GM19455 (cell line): ENCODE data around the gene RPH3AL.

ENCODE experiments used
- ATAC-seq: cut with Tn5 transposase; IDR thresholded peaks from one replicate; pipeline ENCODE4 v1.9.1; 2021; ENCODE audit not compliant: unreplicated experiment

RPH3AL gene

DNA sequence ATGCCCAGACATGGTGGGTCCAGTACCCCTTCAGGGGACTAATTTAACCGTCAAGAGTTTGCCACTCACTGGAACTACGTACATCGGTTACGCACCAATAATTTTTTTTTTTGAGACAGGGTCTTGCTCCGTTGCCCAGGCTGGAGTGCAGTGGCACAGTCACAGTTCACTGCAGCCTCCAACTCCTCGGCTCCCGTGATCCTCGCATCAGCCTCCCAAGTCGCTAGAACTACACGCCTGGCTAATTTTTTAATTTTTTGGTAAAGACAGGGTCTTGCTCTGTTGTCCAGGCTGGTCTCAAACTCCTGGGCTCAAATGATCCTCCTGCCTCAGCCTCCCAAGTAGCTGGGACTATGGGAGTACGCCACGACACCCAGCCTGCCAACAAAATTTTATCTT, 15.6 kb downstream of the RPH3AL start:
- no peak for ATAC-seq

DNA sequence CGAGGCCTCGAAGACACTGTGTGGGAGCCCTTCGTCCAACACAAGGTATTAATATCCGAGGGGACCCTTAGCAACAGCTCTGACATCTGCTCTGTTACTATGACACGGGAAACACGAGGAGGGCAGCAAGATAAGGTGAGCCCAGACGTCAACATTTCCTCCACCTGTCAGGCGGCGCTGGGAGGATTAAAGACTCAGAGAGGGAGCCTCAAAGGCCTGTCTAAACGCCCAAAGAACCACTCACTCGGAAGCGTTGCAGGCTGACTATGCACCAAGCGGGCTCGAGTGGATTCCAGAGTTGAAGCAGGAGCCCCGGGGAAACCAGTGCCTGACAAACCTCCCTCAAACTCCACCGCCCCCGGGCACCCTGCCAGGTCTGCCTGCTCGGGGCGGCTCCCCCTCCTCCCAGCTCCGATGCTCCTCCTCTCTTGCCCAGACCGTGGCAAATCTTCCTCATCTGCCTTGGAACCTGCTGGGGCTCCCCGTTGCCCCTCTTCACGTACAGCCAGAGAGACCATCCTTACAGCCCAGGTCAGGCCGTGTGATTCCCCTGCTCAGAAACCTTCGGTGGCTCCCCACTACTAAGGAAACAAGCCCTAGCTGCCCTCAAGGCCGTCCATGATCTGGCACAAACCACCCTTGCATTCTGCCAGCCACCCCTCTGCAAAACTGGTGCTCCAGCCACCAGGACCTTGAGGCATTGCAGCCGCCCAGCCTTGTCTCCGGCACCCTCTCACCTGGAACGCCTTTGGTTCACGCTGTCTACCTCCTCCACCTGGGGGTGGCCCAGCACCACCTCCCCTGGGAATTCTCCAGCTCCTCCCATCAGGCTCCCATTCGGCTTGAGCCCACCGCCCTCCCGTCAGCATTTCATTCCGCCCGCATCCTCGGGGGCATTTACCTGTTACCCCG, 16.2 kb downstream of the RPH3AL start:
- ATAC-seq = no peak

DNA sequence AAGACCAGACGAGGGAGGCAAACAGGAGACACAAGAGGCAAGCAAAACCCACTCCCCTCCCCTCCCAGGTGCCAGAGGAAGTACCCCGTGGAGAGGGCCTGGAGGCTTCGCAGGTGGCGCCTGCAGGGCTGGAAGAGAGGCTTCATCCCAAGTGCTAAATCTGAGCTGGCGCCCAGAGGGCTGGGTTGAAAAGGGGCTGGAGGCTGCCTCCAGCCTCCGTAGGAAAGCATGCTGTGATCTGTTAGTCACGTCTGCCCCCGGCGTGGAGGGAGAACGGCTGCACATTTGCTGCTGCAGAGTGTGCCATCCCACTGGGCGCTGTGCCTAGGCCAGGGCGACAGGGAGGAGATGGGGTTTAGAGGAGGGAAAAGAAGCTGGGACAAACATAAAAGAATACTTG, 16.9 kb downstream of the RPH3AL start:
- no peak for ATAC-seq

DNA sequence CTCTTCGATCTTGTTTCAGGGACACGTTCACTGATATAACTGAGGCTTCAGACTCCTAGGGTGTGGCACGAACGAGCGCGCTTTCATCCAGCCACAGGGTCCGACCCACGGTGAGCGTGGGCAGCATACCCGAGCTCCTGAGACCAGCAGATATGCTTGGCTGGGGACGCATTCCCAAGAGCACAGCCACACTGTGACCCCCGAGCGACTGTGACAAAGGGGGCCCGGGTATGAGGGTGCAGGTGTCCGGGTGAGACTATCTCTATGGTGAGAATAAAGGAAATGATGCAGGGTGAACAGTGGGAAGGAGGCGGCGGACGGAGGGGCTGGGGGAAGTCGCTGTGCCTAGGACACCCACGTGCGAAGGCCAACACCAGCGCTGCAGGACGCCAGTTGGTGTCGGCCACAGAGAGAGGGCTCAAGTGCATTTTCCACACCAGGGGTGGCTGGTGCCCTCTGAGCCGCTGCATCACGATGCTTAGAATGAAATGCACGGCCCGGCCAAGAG, 17.6 kb downstream of the RPH3AL start:
- no peak for ATAC-seq

DNA sequence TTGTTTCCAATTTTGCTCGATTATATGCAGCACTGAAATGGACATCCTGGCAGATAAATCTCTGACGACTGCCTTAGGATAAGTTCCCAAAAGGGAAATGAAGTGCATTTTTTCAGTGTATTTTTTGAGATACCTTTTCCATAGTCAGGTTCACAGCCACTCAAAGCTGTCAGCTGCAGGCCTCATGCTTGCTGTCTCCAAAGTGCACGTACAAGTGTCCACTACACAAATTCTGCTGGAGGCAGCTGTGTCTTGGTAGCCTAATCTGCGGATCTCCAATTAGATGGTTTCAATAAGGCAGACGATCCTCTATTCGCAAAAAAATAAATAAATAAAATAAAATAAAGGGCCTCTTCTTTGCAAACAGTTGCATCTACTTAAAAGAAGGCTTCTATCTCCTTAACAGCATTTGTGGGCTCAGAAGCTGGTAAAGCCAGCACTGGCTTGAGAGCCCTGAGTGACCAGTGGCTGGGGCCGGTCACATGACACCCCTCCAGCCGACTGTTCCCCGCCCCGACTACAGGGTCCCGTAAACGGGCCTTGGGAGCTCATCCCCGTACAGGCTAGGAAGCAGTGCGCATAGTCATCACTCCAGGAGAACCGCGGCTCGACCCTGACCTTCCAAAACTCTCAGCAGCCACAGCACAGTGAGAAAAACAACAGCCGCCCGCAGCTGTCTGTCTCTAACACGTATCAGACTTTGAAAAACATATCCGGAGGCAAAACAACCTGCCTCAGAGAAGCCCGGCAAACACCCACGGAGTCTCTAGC, 18.8 kb downstream of the RPH3AL start:
- no peak for ATAC-seq

DNA sequence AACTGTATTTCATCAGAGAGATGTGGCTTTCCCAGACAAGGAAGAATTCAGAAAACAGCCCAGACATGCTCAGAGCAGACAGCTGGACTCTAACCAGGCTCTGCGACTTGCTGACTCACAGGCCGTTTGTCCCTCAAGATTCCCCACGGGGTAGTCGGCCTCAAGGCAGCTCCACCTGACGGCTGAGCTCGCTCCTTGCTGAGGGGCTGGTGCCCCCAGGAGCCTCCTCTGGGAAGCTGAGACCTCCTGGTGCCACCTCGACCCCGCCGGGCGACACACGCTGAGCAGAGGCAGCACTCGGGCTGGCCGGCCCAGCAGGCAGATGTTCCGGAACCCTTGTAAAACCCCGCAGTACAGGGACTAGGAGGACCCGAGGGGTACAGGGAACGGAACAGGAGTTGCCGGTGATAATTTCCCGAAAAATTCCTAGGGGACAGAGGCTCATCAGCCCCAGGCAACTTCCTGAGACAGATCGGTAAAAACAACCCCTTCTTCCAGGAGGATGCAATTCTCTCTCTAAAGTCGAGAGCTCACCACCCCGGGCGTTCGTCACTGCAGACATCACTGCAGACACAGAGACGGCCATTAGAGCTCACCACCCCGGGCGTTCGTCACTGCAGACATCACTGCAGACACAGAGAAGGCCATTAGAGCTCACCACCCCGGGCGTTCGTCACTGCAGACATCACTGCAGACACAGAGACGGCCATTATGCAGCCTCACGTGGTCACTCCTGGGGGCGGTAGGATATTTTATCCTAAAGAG, 19.9 kb downstream of the RPH3AL start:
- no peak for ATAC-seq

DNA sequence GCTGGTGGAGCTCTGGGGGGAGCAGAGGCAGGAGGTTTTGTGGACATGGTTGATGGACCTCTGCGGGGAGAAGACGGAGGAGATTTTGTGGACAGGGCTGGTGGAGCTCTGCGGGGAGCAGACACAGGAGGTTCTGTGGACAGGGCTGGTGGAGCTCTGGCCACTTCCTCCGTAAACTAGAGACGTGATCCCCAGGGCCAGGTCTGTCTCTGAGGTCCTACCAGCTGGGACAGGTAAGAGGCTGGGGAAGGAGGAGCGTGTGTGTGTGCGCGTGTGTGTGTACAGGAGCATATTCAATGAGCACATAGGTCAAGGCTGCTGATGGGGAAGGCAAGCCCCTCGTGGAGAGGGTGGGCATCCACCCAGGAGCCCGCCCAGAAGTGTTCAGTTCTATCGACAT, 20.6 kb downstream of the RPH3AL start:
- no peak for ATAC-seq

DNA sequence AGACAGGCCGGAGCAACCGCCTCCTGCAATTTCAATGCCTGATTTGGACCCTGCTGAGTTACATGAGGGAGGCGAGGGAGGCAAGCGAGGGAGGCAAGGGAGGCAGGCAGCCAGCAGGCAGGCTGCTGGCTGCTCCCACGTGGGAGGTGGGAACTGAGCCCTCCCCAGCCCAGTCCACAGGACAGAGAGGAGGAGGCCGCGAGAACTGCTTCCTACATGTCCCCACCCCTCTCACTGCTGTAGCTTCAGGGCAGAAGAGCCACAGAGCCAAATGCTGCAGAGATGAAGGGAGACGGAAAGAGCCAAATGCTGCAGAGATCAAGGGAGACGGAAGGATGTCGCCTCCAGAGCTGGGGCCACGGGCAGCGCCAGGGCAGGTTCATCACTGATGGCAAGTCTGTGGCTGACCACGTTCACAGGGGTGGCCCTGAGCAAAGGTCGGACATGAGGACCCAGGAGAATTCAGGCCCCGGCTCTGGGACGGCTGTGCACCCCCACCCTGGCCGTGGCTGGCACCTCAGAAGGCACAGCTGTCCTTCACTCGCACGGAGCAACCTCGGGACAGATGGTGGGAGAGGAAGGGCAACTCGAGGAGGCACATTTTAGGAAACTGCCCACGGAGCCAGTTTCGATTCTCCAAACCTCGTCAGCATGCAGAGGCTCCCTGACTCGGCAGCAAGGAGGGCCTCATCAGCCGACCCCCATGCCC, 21.5 kb downstream of the RPH3AL start:
- no peak for ATAC-seq

DNA sequence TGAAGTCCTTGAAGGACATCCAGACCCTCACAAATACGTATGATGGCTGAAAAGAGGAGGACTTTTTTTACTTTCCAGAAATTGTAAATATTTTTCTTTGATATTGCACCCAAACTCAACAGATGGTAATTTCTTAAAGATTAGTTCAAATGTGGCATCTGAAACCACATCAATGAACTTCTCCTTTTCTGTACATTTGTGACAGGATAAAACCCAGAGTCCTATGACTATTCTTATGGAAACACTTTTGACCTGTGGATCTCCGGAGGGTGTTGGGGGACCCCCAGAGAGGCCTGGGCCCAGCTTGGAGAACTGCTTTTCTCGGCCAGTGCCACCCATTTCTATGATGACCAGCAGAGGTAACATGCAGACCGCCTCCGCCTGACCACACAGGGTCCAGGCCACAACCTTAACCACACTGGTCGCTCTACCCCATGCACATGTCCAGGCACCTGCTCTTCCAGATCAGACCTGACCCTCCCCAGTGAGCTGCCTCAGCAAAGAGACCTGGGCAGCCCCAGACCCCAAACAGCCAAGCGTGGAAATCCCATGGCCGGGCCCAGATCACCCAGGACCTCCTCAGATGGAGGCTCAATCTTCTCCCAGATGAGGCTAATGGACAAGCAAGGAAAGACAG, 22.7 kb downstream of the RPH3AL start:
- no peak for ATAC-seq

DNA sequence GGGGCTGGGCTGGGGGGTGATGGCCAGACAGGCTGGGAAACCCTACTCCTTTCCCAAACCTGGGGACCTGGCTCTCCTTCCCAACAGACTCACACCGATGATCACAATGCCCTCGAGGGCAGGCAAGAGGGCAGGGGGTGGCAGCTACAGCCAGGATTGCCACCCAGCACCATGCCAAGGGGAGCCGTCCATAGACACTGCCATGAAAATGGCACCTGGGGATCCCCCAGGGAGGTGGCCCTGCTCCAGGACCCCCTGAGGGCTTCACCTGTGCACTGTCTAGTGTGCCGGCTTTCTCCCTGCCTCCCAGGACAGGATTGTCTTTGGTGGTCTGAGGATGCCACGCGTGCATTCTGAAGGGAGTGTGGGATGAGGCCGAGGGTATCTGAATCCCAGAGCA, 24.6 kb downstream of the RPH3AL start:
- no peak for ATAC-seq

DNA sequence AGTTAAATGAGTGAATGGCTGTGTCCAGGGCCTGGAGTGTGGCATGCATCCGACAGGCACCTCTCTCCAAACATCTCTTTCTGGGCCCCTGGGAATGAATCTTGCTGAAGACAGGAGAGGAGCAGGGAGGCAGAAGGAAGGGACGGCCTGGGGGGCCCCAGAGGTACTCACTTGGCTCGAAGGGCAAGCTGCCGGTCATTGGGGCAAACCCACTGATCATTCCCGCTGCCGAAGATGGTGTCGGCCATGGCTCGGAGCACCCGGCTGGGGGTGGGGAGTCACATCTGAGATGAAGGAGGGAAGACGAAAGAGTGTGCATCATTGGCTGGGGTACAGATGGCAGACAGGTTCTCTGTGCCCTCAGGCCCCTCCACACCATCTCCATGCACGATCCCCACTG, 25.3 kb downstream of the RPH3AL start:
- ATAC-seq = no peak

DNA sequence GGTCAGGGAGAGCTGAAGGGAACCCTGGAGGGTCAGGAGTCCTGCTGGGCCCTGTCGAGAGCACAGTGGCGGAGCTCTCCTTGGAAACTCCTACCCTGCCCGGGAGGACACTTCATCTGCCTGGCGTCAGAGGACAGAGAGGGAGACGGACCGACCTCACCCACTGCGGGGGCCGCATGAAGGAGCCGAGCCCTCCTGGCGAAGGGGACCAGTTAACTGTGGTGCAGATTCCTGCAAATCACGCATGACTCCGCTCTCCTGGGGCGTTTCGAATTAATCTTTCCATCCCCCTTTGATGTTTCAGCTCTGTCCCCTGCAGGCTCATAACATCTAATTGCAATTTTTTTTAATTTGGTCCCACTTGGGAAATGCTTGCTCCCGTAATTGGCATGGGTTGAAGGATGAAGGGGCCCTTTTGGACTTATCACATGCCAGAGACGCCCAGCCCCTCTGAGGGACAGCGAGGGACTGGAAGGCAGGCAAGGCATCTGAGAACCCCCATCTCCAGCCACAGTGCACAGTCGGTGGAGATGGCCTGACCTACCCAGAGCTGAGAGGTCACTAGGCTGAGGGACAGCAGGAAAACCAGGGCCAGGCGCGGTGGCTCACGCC, 26.5 kb downstream of the RPH3AL start:
- no peak for ATAC-seq

DNA sequence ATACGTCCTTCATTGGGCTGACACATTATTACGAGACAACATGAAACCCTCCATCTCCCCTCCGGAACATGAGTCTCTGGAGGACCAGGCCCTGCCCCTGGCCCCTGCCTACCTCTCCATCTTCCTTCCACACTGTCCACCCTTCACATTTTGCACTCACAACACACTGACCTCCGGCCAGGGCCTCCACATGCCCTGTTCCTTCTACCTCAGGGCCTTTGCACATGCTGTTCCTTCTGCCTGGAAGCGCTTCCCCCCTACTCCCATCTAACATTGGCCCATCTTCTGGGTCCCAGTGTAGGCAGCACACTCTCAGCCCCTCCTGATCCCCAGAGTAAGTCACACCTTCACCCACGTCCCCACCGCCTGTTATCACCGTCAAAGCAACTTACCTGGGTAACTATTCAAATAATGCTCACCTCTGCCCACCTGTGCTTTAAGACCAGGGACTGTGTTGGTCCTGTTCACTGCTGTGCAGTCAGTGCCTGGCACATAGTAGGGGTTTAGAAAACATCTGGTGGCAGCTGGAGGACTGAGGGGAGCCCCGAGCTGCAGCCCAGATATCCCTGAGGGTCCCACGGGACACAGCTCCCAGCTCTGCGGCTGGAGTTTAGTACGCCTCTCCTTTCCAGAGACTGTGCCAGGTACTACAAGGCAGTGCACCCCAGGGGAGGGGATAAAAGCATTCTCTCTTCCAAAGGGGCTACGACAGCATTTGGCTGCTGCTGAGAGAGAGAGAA, 27.2 kb downstream of the RPH3AL start:
- ATAC-seq = no peak

DNA sequence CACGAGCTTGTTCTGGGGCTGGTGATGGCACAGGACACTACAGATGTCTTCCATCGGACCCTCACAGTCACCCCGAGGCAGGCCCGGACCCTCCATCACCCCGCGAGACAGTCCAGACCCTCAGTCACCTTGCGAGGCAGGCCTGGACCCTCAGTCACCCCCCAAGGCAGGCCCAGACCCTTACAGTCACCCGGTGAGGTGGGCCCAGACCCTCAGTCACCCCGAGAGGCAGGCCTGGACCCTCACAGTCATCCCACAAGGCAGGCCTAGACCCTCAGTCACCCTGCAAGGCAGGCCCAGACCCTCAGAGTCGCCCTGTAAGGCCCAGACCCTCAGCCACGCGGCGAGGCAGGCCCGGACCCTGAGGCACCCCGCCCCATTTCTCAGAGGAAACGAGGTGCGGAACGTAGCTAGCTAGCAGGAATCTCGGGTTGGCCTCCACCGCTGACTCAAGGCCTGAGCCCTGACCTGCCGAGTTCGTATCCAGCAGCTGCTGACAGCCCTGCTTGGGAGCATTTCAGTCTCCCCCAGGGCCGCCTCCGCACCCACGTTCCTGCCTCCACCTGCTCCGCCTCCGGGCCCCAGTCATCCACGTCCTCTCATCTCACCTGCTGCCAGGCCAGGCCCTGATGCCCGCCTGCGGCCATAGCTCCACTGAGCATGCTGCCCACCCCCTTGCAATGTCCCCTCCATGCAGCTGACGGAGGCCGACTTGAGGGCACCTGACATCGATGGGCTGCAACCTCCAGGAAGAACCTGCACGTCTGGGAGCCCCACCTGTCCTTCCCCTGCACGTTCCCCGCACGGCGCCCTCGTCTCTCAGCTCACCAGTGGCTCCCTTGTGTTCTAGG, 28.7 kb downstream of the RPH3AL start:
- no peak for ATAC-seq

DNA sequence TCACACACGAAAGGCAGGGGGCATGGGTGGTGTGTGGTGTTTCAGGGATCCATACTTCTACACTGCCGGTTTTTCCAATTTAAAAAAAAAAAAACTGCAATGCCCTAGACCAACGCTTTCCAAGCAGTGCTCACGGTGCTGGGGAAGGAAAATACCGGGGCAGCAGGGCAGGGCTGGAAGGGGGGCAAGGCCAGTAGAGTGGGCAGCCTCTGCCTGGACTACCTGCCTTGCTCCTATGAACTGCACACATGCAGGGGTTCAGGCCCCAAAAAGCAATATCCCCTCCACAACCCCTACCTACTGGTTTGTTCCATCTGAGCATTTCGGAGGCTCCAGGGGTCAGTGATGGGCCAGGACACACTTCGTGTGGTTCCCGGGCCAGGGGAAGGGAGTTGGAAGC, 29.4 kb downstream of the RPH3AL start:
- no peak for ATAC-seq

DNA sequence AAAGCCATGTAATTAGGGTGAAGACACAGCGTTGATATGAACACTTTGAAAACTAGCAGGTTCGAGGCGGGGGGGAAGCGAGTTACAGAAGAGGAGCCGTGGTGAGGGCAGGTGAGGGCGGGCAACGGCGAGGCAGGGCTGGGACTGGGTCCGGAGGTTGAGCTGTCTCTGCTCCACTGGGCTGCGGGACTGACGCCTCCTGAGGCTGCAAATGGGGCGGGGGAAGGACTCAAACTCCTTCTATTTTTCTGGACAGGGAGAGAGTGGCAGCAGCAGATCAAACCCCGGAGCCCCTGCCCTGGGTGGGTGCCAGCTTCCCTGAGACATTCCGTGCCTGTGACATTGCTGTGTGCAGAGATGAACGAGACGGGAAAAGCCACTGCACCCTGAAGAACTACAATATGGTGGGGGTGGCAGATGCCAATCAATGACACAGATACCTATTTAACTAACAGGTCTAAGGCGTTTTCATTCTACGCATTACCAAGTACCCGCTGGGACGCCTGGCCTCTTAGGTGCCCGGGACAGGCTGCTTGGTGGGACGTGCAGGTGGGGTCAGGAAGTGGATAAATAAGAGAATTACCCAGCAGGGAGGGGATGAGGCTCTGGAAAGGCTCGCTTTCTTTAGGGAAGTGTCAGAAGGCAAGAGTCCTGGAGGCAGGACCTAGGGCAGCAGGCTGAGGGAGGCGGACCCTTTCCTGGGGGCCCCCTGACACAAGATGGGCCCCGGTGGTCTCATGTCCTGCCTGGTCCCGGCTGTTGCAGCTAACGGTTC, 30.4 kb downstream of the RPH3AL start:
- no peak for ATAC-seq

DNA sequence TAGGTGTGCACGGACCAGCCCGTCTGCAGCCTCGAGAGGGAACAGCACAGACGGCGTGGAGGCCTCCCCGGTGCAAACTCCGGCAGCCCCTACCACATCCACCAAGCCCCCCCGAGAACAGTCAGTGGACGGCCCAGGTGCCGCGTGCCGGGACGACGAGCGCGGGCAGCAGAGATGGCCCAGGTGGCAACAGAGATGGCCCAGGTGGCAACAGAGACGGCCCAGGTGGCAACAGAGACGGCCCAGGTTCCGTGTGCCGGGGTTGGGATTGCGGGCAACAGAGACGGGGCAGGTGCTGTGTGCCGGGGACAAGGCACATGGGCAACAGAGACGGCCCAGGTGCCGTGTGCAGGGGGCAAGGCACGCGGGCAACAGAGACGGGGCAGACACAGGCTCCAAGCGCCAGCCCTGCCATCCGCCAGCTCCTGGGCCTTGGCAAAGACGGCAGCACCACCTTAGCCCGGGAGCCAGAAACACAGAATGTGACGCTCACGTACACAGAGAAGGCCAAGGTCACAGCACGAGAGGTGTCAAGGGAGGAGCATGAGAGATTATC, 31.1 kb downstream of the RPH3AL start:
- no peak for ATAC-seq
